GM08714 (cell line): ENCODE measurements around the gene TMEM267.

ENCODE experiments used
- H3K4me3 ChIP-seq: fragments of 200-500 bp; sonication (Bioruptor generic); 2 replicates; pipeline ENCODE4 v1.5.1; 2014; ENCODE audit warnings: mild to moderate bottlenecking, low read length, inconsistent platforms
- ZNF274 ChIP-seq: IDR thresholded peaks from 2 replicates; pipeline ENCODE4 v1.6.1; 2012; ENCODE audit warnings: mild to moderate bottlenecking, low read depth, low read length

Gene TMEM267

GRCh38 chr5:43401827-43402226, 81.8 kb downstream of the TMEM267 start:
- H3K4me3 ChIP-seq, result no peak overlapping the region
- TF ChIP-seq ZNF274, result no peak

- no peak for TF ChIP-seq ZNF274
- no peak overlapping the region for H3K4me3 ChIP-seq
Measured at GRCh38 chr5:43400082-43400481, 83.6 kb downstream of the TMEM267 start.

- H3K4me3 ChIP-seq, result peak overlapping the region; percentile 70; the same call in 1 of the 2 replicates
- no peak for TF ChIP-seq ZNF274
Measured at GRCh38 chr5:43396762-43397304, 86.8 kb downstream of the TMEM267 start.
